Hepatocyte (in vitro differentiated cells): ENCODE measurements around the gene MOB1A. TPM values are rescaled to one million over a fixed set of nuclear protein-coding genes. Genes with fewer than 3 reads are reported as not detected.
"Not testable (repeated sequence)": the region's sequence is repeated elsewhere in the genome, so short reads cannot be mapped to it uniquely, and the experiment has no call there.

ENCODE experiments used
- DNase-seq: peaks from one replicate; pipeline ENCODE4 v3.0.0-alpha.2; 2016; ENCODE audit warnings: low spot score
- H2AFZ ChIP-seq: fragments of 200-600 bp; sonication (generic); 2 replicates; pipeline ENCODE4 v1.6.0; 2016; ENCODE audit warnings: antibody characterized with exemption, mild to moderate bottlenecking
- H3K27ac ChIP-seq: fragments of 200-600 bp; sonication (generic); 2 replicates; pipeline ENCODE4 v1.5.1; 2016; ENCODE audit warnings: mild to moderate bottlenecking
- H3K27me3 ChIP-seq: fragments of 200-600 bp; sonication (generic); 2 replicates; pipeline ENCODE4 v1.6.1; 2016
- H3K36me3 ChIP-seq: fragments of 200-600 bp; sonication (generic); replicated peaks from 2 replicates; pipeline ENCODE4 v1.5.1; 2016; ENCODE audit warnings: low read depth; ENCODE audit not compliant: insufficient read depth
- H3K4me1 ChIP-seq: fragments of 200-600 bp; sonication (generic); 2 replicates; pipeline ENCODE4 v1.5.1; 2016; ENCODE audit warnings: mild to moderate bottlenecking, moderate library complexity; ENCODE audit not compliant: insufficient read depth
- H3K4me2 ChIP-seq: fragments of 200-600 bp; sonication (generic); 2 replicates; pipeline ENCODE4 v1.6.0; 2016
- H3K4me3 ChIP-seq: fragments of 200-600 bp; sonication (generic); 2 replicates; pipeline ENCODE4 v1.5.1; 2016; ENCODE audit warnings: mild to moderate bottlenecking
- H3K79me2 ChIP-seq: fragments of 200-600 bp; sonication (generic); 2 replicates; pipeline ENCODE4 v1.6.0; 2017; ENCODE audit warnings: mild to moderate bottlenecking
- H3K9me2 ChIP-seq: fragments of 200-600 bp; sonication (generic); replicated peaks from 2 replicates; pipeline ENCODE4 v1.6.0; 2017; ENCODE audit warnings: mild to moderate bottlenecking; ENCODE audit not compliant: insufficient read depth
- H3K9me3 ChIP-seq: fragments of 200-600 bp; sonication (generic); 2 replicates; pipeline ENCODE4 v1.5.1; 2016; ENCODE audit warnings: low read depth, mild to moderate bottlenecking
- H4K20me1 ChIP-seq: fragments of 200-600 bp; sonication (generic); 2 replicates; pipeline ENCODE4 v1.6.0; 2016; ENCODE audit warnings: mild to moderate bottlenecking; ENCODE audit not compliant: insufficient read depth, poor library complexity, severe bottlenecking
- CTCF ChIP-seq: fragments of 200-600 bp; sonication (generic); IDR thresholded peaks from 2 replicates; pipeline ENCODE4 v1.5.1; 2016; ENCODE audit warnings: antibody characterized with exemption, mild to moderate bottlenecking; ENCODE audit not compliant: poor library complexity
- EZH2 ChIP-seq: fragments of 200-600 bp; sonication (generic); IDR thresholded peaks from 2 replicates; pipeline ENCODE4 v1.6.1; 2016; ENCODE audit warnings: antibody characterized with exemption, mild to moderate bottlenecking, borderline replicate concordance
- EZH2phosphoT487 ChIP-seq: fragments of 200-600 bp; sonication (generic); IDR thresholded peaks from one replicate; pipeline ENCODE4 v1.6.1; 2018; ENCODE audit warnings: antibody characterized with exemption, mild to moderate bottlenecking, low read depth, moderate library complexity; ENCODE audit not compliant: unreplicated experiment, severe bottlenecking
- WGBS: methylation state at CpG from one replicate; pipeline ENCODE4 v1.1.6; 2016; ENCODE audit warnings: low lambda C conversion rate; ENCODE audit errors: missing lambda C conversion rate; 5-methylcytosine and 5-hydroxymethylcytosine counted together
- polyA plus RNA-seq: library from polyadenylated mRNA; unstranded; fragments of >200 nt; fragmentation: Nextera tagmentation; extraction: Ambion mirVana; gene quantifications from 2 replicates; pipeline ENCODE4 v1.2.1, GENCODE V29; 2016
- total RNA-seq: library from RNA; depleted of rRNA; stranded (reverse); fragments of >200 nt; gene quantifications from 2 replicates; pipeline ENCODE4 v1.2.3, GENCODE V29; 2014

Gene MOB1A
- total and polyA plus RNA-seq, 2 experiments from 2014 or later, result 43.3 to 100 TPM

- WGBS, result 92% methylated on average over 2 of the region's 2 CpGs
- no peak overlapping the region for H3K4me3 ChIP-seq
- H4K20me1 ChIP-seq, result no peaks in the 10 kb centered on the region
- no peaks in the 10 kb centered on the region for H3K9me3 ChIP-seq
- no peaks in the 10 kb centered on the region for H3K27me3 ChIP-seq
- no peaks in the 10 kb centered on the region for H3K4me1 ChIP-seq
- no peak overlapping the region for H2AFZ ChIP-seq
- no peaks in the 10 kb centered on the region for H3K36me3 ChIP-seq
- no peak overlapping the region for H3K27ac ChIP-seq
- no peaks in the 10 kb centered on the region for H3K79me2 ChIP-seq
- TF ChIP-seq EZH2, result no peak
- TF ChIP-seq EZH2phosphoT487, result no peak
- no peak for TF ChIP-seq CTCF
- peaks cover 4% of the 10 kb centered on the region for H3K9me2 ChIP-seq
- DNase-seq, result no peak
- no peak overlapping the region for H3K4me2 ChIP-seq
Measured at GRCh38 chr2:74216642-74217041, 38.0 kb upstream of the MOB1A start.

- H3K9me2 ChIP-seq, H3K36me3 ChIP-seq, H3K9me3 ChIP-seq, H3K27ac ChIP-seq, H3K4me1 ChIP-seq, H3K4me3 ChIP-seq, H4K20me1 ChIP-seq, H2AFZ ChIP-seq, DNase-seq, H3K79me2 ChIP-seq, H3K4me2 ChIP-seq, H3K27me3 ChIP-seq: not testable (repeated sequence)
- 95% methylated on average over 6 of the region's 6 CpGs for WGBS
Measured at GRCh38 chr2:74215771-74216170, 37.1 kb upstream of the MOB1A start.

GRCh38 chr2:74212702-74213410 lies 34.2 kb upstream of the MOB1A start:
- WGBS, result 93% methylated on average over 3 of the region's 3 CpGs
- no peak overlapping the region for H3K4me2 ChIP-seq
- H4K20me1 ChIP-seq, result peaks cover 6% of the 10 kb centered on the region
- peaks cover 12% of the 10 kb centered on the region for H3K79me2 ChIP-seq
- no peaks in the 10 kb centered on the region for H3K4me1 ChIP-seq
- H3K9me2 ChIP-seq, result peaks cover 4% of the 10 kb centered on the region
- no peaks in the 10 kb centered on the region for H3K9me3 ChIP-seq
- H2AFZ ChIP-seq, result no peak overlapping the region
- no peaks in the 10 kb centered on the region for H3K36me3 ChIP-seq
- H3K27me3 ChIP-seq, result no peaks in the 10 kb centered on the region
- no peak overlapping the region for H3K4me3 ChIP-seq
- DNase-seq, result no peak
- TF ChIP-seq EZH2 (no peak), CTCF (no peak), EZH2phosphoT487 (no peak)
- no peak overlapping the region for H3K27ac ChIP-seq

GRCh38 chr2:74206180-74206688 lies 27.6 kb upstream of the MOB1A start:
- peak; percentile 20 for DNase-seq
- TF ChIP-seq EZH2, result no peak
- Histone ChIP-seq H3K27me3 (no peaks in the 10 kb centered on the region), H3K27ac (peak overlapping the region; percentile 69), H3K9me3 (no peaks in the 10 kb centered on the region), H3K4me1 (peaks cover 9% of the 10 kb centered on the region), H3K79me2 (peaks cover 78% of the 10 kb centered on the region), H4K20me1 (peaks cover 68% of the 10 kb centered on the region), H3K4me3 (no peak overlapping the region), H3K36me3 (no peaks in the 10 kb centered on the region), H3K9me2 (no peaks in the 10 kb centered on the region), H3K4me2 (peak overlapping the region; percentile 9), H2AFZ (no peak overlapping the region)
- 79% methylated on average over 6 of the region's 6 CpGs for WGBS
